ENCODE data around the gene COL25A1.

DNA sequence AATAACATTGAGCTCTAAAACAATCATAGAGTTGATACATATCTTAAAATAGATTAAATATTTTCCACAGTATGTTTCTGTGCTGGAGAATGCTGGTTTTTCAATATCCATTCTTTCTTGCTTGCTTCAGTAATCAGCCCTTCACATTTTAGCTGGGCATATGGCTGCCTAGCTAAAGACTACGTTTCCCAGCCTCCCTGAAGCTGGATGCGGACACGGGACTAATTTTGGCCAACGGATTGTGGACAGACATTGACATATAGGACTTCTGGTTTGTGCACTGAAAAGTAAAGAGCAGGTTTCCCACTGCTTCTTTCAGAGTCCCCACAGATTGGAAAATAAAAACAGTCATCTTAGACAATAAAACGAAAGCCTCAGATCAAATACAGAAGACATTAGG, 97.3 kb downstream of the COL25A1 start:
- TF ChIP-seq HDGF (IDR thresholded peaks at IDR 0.05; ENCODE audit: borderline replicate concordance), result no peak
- TF ChIP-seq FOXK2 (IDR thresholded peaks at IDR 0.05), result no peak
- no peak for TF ChIP-seq TARDBP (IDR thresholded peaks at IDR 0.05)
